Uterus (tissue), 4 donors: ENCODE results near the gene CDH4. TPM values are rescaled to one million over a fixed set of nuclear protein-coding genes. Genes with fewer than 3 reads are reported as not detected.

ENCODE experiments used
- DNase-seq, 2 donors: peaks; one replicate each; pipeline ENCODE4 v3.0.0-alpha.2; 2019 to 2020
- H3K27ac ChIP-seq, 2 donors: fragments of 200-600 bp; sonication (generic); 1 replicate in 1 of 2; 2 replicates in 1 of 2; pipeline ENCODE4 v1.5.1; 2016 to 2018
- H3K27me3 ChIP-seq, 2 donors: fragments of 200-600 bp; sonication (generic); one replicate each; pipeline ENCODE4 v1.5.1; 2018 to 2019; ENCODE audit warnings: control low read depth in 1 of 2
- H3K36me3 ChIP-seq, 2 donors: fragments of 200-600 bp; sonication (generic); one replicate each; pipeline ENCODE4 v1.5.1; 2019; ENCODE audit warnings: control low read depth in 1 of 2
- H3K4me1 ChIP-seq, 2 donors: fragments of 200-600 bp; sonication (generic); one replicate each; pipeline ENCODE4 v1.5.1; 2018 to 2019; ENCODE audit warnings: control low read depth in 1 of 2
- H3K4me3 ChIP-seq, 2 donors: fragments of 200-600 bp; sonication (generic); 1 replicate in 1 of 2; 2 replicates in 1 of 2; pipeline ENCODE4 v1.5.1; 2018 to 2019; ENCODE audit warnings: mild to moderate bottlenecking in 1 of 2
- H3K9me3 ChIP-seq, 2 donors: fragments of 200-600 bp; sonication (generic); one replicate each; pipeline ENCODE4 v1.5.1; 2019; ENCODE audit warnings: control low read depth in 1 of 2
- CTCF ChIP-seq, 4 experiments: fragments of 200-600 bp in 2 of 4; fragments of 450-650 bp in 2 of 4; sonication (generic) in 2 of 4; IDR thresholded peaks; one replicate each; pipeline ENCODE4 v1.5.1; 2016 to 2019; ENCODE audit warnings: antibody characterized with exemption in 4 of 4, mild to moderate bottlenecking in 2 of 4, moderate library complexity in 1 of 4
- POLR2A ChIP-seq, 2 donors: fragments of 450-650 bp; IDR thresholded peaks; one replicate each; pipeline ENCODE4 v1.6.1; 2016; ENCODE audit warnings: antibody characterized with exemption in 2 of 2, mild to moderate bottlenecking in 1 of 2, moderate library complexity in 1 of 2
- intact Hi-C: fragments of 100-400 bp; cut with DNase I; formaldehyde crosslinking; loops from one replicate; pipeline ENCODE4 v1.15.1; 2023; ENCODE audit warnings: low total_unique reads
- total RNA-seq, 4 donors: library from RNA; depleted of rRNA in 3 of 4; stranded (reverse); fragments of >200 nt in 3 of 4; gene quantifications; one replicate each; pipeline versions ENCODE4 v1.1.0 to v1.2.4, GENCODE V29; 2014 to 2023
- donor health status: DM: yes; HTN: yes; CAD: no.

CDH4 gene
- total RNA-seq, 4 donors from 2014 or later: under 0.01 to 0.55 TPM; not detected in 2

DNA sequence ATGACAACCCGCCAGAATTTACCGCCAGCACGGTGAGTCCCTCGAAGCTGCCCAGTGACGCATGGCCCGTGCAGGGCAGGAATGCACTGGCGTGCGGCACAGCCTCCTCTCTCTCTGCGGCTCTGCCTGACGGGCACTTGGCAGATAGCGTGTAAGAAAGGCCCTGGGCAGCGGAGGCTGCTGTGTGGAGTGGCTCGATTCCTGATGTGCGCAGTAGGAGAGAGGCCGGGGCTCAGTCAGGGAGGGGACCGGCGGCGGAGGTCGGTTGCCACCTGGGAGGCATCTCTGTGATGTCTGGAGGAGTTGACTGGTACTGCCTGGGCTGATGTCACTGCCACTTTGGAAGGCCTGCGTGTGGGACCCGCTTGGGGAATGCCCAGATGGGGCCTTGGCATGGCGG is 643.0 kb downstream of the CDH4 start:
- Histone ChIP-seq H3K27ac (no peak overlapping the region), H3K36me3 (no peaks in the 10 kb centered on the region), H3K4me3 (no peak overlapping the region), H3K27me3 (no peaks in the 10 kb centered on the region), H3K9me3 (no peaks in the 10 kb centered on the region), H3K4me1 (no peaks in the 10 kb centered on the region)
- DNase-seq: no peak
- intact Hi-C loops: no loop called here
- TF ChIP-seq CTCF (IDR thresholded peaks at IDR 0.05): no peak
- no peak for TF ChIP-seq POLR2A (IDR thresholded peaks at IDR 0.05)

DNA sequence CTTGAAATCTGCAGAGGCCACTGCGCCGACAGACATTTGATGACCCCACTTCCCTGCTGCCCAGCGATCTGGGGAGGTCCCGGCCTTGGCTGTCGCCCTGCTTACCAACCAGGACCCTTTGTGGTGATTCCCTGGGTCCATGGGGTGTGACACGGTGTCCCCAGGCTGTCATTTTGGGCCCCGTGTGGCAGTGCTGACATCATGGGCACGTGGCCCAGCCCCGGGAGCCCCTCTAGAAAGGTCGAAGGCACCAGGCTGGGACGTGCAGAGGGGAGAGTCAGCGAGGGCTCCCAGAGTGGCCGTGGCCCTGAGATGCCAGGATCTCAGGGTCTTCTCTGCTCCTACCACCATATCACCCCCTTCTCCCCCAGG is 643.6 kb downstream of the CDH4 start:
- no peaks in the 10 kb centered on the region for H3K36me3 ChIP-seq
- no peak overlapping the region for H3K4me3 ChIP-seq
- TF ChIP-seq CTCF (IDR thresholded peaks at IDR 0.05) (no peak), POLR2A (IDR thresholded peaks at IDR 0.05) (no peak)
- no peaks in the 10 kb centered on the region for H3K9me3 ChIP-seq
- H3K27ac ChIP-seq: no peak overlapping the region
- no peaks in the 10 kb centered on the region for H3K4me1 ChIP-seq
- DNase-seq: no peak
- H3K27me3 ChIP-seq: no peaks in the 10 kb centered on the region
- intact Hi-C loops: no loop called here

DNA sequence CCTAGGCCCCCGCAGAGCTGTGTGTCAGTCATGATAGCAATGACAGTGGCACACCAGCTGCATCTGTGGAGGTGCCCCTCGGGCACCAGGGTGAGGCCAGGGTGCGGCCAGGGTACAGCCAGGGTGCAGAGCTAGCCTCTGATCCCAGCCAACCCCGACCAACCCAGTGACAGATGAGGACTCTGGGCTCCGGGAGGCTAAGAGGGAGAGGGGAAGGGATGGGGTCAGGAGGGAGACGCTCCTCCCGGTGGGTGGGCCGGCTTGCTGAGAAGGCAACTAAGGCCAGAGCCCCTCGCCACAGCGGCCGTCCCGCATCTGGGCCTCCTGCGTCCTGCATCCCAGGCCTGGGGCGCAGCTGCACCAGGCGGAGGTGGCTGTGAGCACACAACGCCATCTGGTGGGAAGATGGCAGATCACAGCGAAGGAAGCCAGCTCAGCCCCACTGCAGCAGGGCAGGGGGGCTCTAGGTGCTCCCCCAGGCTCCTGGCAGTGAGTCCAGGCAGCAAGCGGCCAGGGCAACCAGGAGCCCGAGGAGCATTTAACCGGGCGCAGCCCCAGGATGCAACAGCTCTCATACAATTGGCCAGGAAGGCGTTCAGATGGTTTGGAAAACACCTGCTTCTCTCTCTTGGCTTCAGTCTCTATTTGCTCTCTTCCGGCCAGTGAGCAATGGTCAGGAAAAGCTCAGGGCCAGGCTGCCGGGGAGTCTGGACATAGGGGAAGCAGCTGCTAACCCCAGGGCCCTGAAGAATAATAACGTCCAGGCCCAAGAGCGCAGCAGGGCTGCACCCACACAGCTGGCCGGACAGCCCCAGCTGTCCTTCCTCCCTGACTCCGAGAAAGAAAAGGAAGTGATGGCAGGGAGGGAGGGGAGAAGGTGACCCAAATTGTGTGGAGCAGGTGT is 644.2 kb downstream of the CDH4 start:
- no peaks in the 10 kb centered on the region for H3K27me3 ChIP-seq
- intact Hi-C loops: no loop called here
- H3K9me3 ChIP-seq: no peaks in the 10 kb centered on the region
- DNase-seq: no peak
- no peak overlapping the region for H3K27ac ChIP-seq
- H3K4me1 ChIP-seq: no peaks in the 10 kb centered on the region
- TF ChIP-seq POLR2A (IDR thresholded peaks at IDR 0.05): no peak
- peak; percentile 10 to 42 (median 35) for TF ChIP-seq CTCF (IDR thresholded peaks at IDR 0.05)
- no peak overlapping the region for H3K4me3 ChIP-seq
- H3K36me3 ChIP-seq: no peaks in the 10 kb centered on the region

DNA sequence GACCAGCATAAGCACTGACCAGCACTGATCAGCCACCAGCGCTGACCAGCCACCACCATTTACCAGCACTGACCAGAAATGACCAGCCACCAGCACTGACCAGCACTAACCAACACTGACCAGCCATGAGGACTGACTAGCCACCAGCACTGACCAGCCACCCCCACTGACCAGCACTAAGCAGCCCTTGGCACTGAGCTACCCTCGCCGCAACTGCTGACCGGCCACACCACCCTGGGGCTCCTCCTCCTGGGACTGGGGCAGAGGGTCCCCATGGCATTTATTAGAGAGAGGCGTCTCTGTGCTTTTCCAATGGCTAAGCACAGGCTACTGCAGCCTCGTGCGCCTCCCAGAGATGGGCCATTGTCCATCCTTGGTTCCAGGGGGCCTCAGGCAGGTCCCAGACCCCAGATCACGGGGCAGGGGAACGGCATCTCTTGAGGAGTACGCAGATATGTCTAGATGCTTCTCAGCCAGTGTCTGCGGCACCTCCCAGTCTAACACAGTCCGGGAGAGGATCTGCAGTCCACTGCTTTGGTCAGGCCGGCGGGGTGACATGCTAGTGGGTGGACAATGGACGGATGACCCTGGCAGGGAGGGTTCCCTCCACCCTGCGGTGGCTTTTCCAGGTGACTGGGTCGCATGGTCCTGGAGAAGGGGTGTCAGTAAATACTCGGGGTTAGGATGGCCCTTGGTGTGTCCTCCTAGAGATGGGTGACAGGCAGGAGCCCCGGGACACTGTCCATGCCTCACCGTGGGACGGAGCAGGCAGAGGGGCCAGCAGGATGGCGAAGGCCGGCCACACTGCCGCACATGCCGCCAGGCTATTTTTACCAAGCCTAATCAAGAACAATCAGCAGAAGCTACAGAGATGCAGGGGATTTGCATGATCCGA is 645.6 kb downstream of the CDH4 start:
- intact Hi-C loops: no loop called here

More for the DNA sequence above, 645.6 kb downstream of the CDH4 start:
- Histone ChIP-seq H3K4me3 (no peak overlapping the region), H3K27ac (no peak overlapping the region), H3K4me1 (no peaks in the 10 kb centered on the region), H3K27me3 (no peaks in the 10 kb centered on the region), H3K9me3 (no peaks in the 10 kb centered on the region), H3K36me3 (no peaks in the 10 kb centered on the region)
- DNase-seq: no peak
- TF ChIP-seq POLR2A (IDR thresholded peaks at IDR 0.05) (no peak), CTCF (IDR thresholded peaks at IDR 0.05) (no peak)
